IMR-90 (cell line): ENCODE results near the gene HSPA12A. TPM values are rescaled to one million over a fixed set of nuclear protein-coding genes. Genes with fewer than 3 reads are reported as not detected.

Source experiments
- ATAC-seq: fragments of 200-7000 bp; cut with Tn5 transposase; 2 replicates; pipeline ENCODE4 v1.9.1; 2020; ENCODE audit warnings: low read depth, mild to moderate bottlenecking, moderate library complexity
- BruUV-seq: library from RNA; stranded (reverse); fragments of 400-500 nt; replicated peaks from 2 replicates; lab custom pipeline; 2021; lab: Mats Ljungman, UMichigan
- CTCF ChIA-PET: fragments of 300-600 bp; formaldehyde crosslinking; extraction: SDS; loops from one replicate; lab custom pipeline; 2021; ENCODE audit warnings: antibody characterized with exemption; lab: Yijun Ruan, JAX
- POLR2A ChIA-PET: fragments of 300-600 bp; sonication (Branson Sonifier 250); formaldehyde crosslinking; loops from one replicate; lab custom pipeline; 2022; ENCODE audit warnings: antibody characterized with exemption; ENCODE audit not compliant: unreplicated experiment; lab: Charles Lee
- DNase-seq: peaks from one replicate; pipeline ENCODE4 v3.0.0; 2013
- H2AFZ ChIP-seq: replicated peaks from 2 replicates; pipeline ENCODE3; 2013; ENCODE audit warnings: low read length, mild to moderate bottlenecking; ENCODE audit not compliant: poor library complexity
- H2AK5ac ChIP-seq: 2 replicates; pipeline ENCODE4 v1.6.1; 2013; ENCODE audit warnings: low read depth, low read length, inconsistent platforms
- H2AK9ac ChIP-seq: replicated peaks from 2 replicates; pipeline ENCODE3; 2013; ENCODE audit warnings: mild to moderate bottlenecking, low read depth, low read length, moderate library complexity; ENCODE audit not compliant: poor library complexity
- H2BK120ac ChIP-seq: 2 replicates; pipeline ENCODE4 v1.6.1; 2013; ENCODE audit warnings: low read depth, low read length, inconsistent platforms
- H2BK15ac ChIP-seq: 3 replicates; pipeline ENCODE4 v1.6.1; 2013; ENCODE audit warnings: low read depth, low read length, inconsistent platforms
- H2BK20ac ChIP-seq: 2 replicates; pipeline ENCODE4 v1.6.1; 2013; ENCODE audit warnings: low read depth, mild to moderate bottlenecking, inconsistent platforms, low read length, moderate library complexity
- H2BK5ac ChIP-seq: 2 replicates; pipeline ENCODE4 v1.6.1; 2013; ENCODE audit warnings: mild to moderate bottlenecking, low read depth, low read length, inconsistent platforms; ENCODE audit not compliant: poor library complexity, severe bottlenecking
- H3K14ac ChIP-seq: replicated peaks from 2 replicates; pipeline ENCODE4 v1.6.1; 2013; ENCODE audit warnings: low read depth, low read length, inconsistent platforms
- H3K18ac ChIP-seq: 2 replicates; pipeline ENCODE4 v1.6.1; 2013; ENCODE audit warnings: low read depth, low read length, control low read depth
- H3K23ac ChIP-seq: 2 replicates; pipeline ENCODE4 v1.6.1; 2013; ENCODE audit warnings: low read depth, low read length, inconsistent platforms
- H3K27ac ChIP-seq: 2 replicates; pipeline ENCODE4 v1.5.1; 2013; ENCODE audit warnings: mild to moderate bottlenecking, control low read depth, low read length; ENCODE audit not compliant: insufficient read depth
- H3K27me3 ChIP-seq: 2 replicates; pipeline ENCODE4 v1.6.1; 2013; ENCODE audit warnings: low read length; ENCODE audit not compliant: control insufficient read depth, insufficient read depth
- H3K36me3 ChIP-seq: 2 replicates; pipeline ENCODE4 v1.6.1; 2013; ENCODE audit warnings: low read length, mixed read lengths; ENCODE audit not compliant: control insufficient read depth, insufficient read depth
- H3K4ac ChIP-seq: 2 replicates; pipeline ENCODE4 v1.6.1; 2013; ENCODE audit warnings: low read depth, low read length, inconsistent platforms
- H3K4me1 ChIP-seq: 2 replicates; pipeline ENCODE4 v1.6.1; 2013; ENCODE audit warnings: low read length, mixed read lengths; ENCODE audit not compliant: control insufficient read depth, insufficient read depth
- H3K4me2 ChIP-seq: 2 replicates; pipeline ENCODE4 v1.6.1; 2013; ENCODE audit warnings: low read depth, mild to moderate bottlenecking, control low read depth, low read length, moderate library complexity
- H3K4me3 ChIP-seq: 2 replicates; pipeline ENCODE4 v1.5.1; 2013; ENCODE audit warnings: low read depth, mild to moderate bottlenecking, control low read depth, low read length, moderate library complexity; ENCODE audit not compliant: insufficient read depth
- H3K56ac ChIP-seq: 2 replicates; pipeline ENCODE4 v1.6.1; 2013; ENCODE audit warnings: low read length, inconsistent platforms; ENCODE audit not compliant: insufficient read depth; ENCODE audit errors: extremely low read depth
- H3K79me1 ChIP-seq, 2 experiments: 2 replicates each; pipeline ENCODE4 v1.6.1; 2013; ENCODE audit warnings: low read length in 2 of 2, inconsistent platforms in 1 of 2, low read depth in 1 of 2
- H3K9ac ChIP-seq: 2 replicates; pipeline ENCODE4 v1.6.1; 2013; ENCODE audit warnings: low read depth, low read length, control low read depth
- H3K9me1 ChIP-seq: 2 replicates; pipeline ENCODE4 v1.6.1; 2013; ENCODE audit warnings: low read length, inconsistent platforms; ENCODE audit not compliant: insufficient read depth
- H3K9me3 ChIP-seq: 2 replicates; pipeline ENCODE4 v1.6.1; 2013; ENCODE audit warnings: low read length; ENCODE audit not compliant: control insufficient read depth, insufficient read depth
- H4K20me1 ChIP-seq: 2 replicates; pipeline ENCODE4 v1.6.1; 2013; ENCODE audit warnings: low read length, inconsistent platforms; ENCODE audit not compliant: insufficient read depth
- H4K5ac ChIP-seq: 2 replicates; pipeline ENCODE4 v1.6.1; 2013; ENCODE audit warnings: mild to moderate bottlenecking, low read depth, low read length, control low read depth
- H4K8ac ChIP-seq, 2 experiments: 2 replicates each; pipeline ENCODE4 v1.6.1; 2013; ENCODE audit warnings: low read depth in 2 of 2, low read length in 2 of 2, control low read depth in 1 of 2, inconsistent platforms in 1 of 2
- H4K91ac ChIP-seq: 2 replicates; pipeline ENCODE4 v1.6.1; 2013; ENCODE audit warnings: low read depth, low read length, inconsistent platforms; ENCODE audit not compliant: insufficient read depth
- BHLHE40 ChIP-seq: fragments of 150-350 bp; IDR thresholded peaks from 2 replicates; pipeline ENCODE4 v1.6.1; 2016; ENCODE audit warnings: mild to moderate bottlenecking, low read depth, low read length
- CEBPB ChIP-seq: IDR thresholded peaks from 2 replicates; pipeline ENCODE4 v1.6.1; 2012; ENCODE audit warnings: low read depth, low read length, improper control_type of control experiment
- CHD1 ChIP-seq: IDR thresholded peaks from 2 replicates; pipeline ENCODE4 v1.6.1; 2012; ENCODE audit warnings: low read depth, low read length, improper control_type of control experiment
- FOS ChIP-seq: fragments of 150-350 bp; IDR thresholded peaks from 2 replicates; pipeline ENCODE4 v1.6.1; 2016; ENCODE audit warnings: low read depth, low read length
- MAFK ChIP-seq: IDR thresholded peaks from 2 replicates; pipeline ENCODE4 v1.6.1; 2012; ENCODE audit warnings: low read depth, low read length, improper control_type of control experiment
- MAZ ChIP-seq: IDR thresholded peaks from 2 replicates; pipeline ENCODE4 v1.6.1; 2012; ENCODE audit warnings: low read depth, mild to moderate bottlenecking, low read length, improper control_type of control experiment, moderate library complexity, borderline replicate concordance
- MXI1 ChIP-seq: IDR thresholded peaks from 2 replicates; pipeline ENCODE4 v1.6.1; 2012; ENCODE audit warnings: low read depth, mild to moderate bottlenecking, low read length, moderate library complexity, borderline replicate concordance
- NFE2L2 ChIP-seq: fragments of 150-350 bp; IDR thresholded peaks from 2 replicates; pipeline ENCODE4 v1.6.1; 2016; ENCODE audit warnings: low read depth, mild to moderate bottlenecking, low read length
- POLR2A ChIP-seq: IDR thresholded peaks from 2 replicates; pipeline ENCODE4 v1.6.1; 2012; ENCODE audit warnings: mild to moderate bottlenecking, low read depth, low read length
- RCOR1 ChIP-seq: IDR thresholded peaks from 2 replicates; pipeline ENCODE4 v1.6.1; 2012; ENCODE audit warnings: mild to moderate bottlenecking, low read length, improper control_type of control experiment; ENCODE audit not compliant: insufficient replicate concordance
- RFX5 ChIP-seq: IDR thresholded peaks from 2 replicates; pipeline ENCODE4 v1.8.0; 2012; ENCODE audit warnings: low read depth, mild to moderate bottlenecking, low read length, moderate library complexity
- WGBS, 2 experiments: methylation state at CpG; one replicate each; pipeline versions ENCODE4 v1.1.5 to v1.1.7; 2013; ENCODE audit warnings: missing lambda C conversion rate in 2 of 2; ENCODE audit not compliant: insufficient read length in 1 of 2; ENCODE audit errors: extremely low coverage in 2 of 2; 5-methylcytosine and 5-hydroxymethylcytosine counted together
- dilution Hi-C: fragments of 300-500 bp; cut with HindIII; formaldehyde crosslinking; loops from one replicate; pipeline ENCODE4 v1.14.3; 2018; ENCODE audit warnings: low sequenced_read_pairs; ENCODE audit not compliant: unreplicated experiment
- in situ Hi-C: fragments of 300-500 bp; cut with MboI; formaldehyde crosslinking; loops from 3 replicates; pipeline ENCODE4 v1.14.3; 2019; ENCODE audit warnings: low sequenced_read_pairs, inconsistent platforms, mixed read lengths
- intact Hi-C: fragments of 100-400 bp; cut with micrococcal nuclease; formaldehyde crosslinking; loops from 2 replicates; pipeline ENCODE4 v1.10.0; 2022
- polyA plus RNA-seq, 3 experiments: library from polyadenylated mRNA; depleted of rRNA; stranded (reverse); fragments of >200 nt; gene quantifications; 2 replicates each; pipeline ENCODE4 v1.2.3, GENCODE V29; 2012; ENCODE audit warnings: low replicate concordance in 1 of 3
- total RNA-seq: library from RNA; depleted of rRNA; stranded (reverse); fragments of >200 nt; gene quantifications from 2 replicates; pipeline ENCODE4 v1.2.3, GENCODE V29; 2012
- TF ChIP-seq, protein P1 (sequence below): fragments of 150-350 bp; IDR thresholded peaks from 2 replicates; pipeline ENCODE4 v1.6.1; 2017; ENCODE audit warnings: mild to moderate bottlenecking, antibody characterized with exemption, low read length, low read depth

Gene HSPA12A
- total and polyA plus RNA-seq, 2 of the 4 experiments (the other 2 are of a cell fraction): 16.1 to 16.7 TPM

DNA sequence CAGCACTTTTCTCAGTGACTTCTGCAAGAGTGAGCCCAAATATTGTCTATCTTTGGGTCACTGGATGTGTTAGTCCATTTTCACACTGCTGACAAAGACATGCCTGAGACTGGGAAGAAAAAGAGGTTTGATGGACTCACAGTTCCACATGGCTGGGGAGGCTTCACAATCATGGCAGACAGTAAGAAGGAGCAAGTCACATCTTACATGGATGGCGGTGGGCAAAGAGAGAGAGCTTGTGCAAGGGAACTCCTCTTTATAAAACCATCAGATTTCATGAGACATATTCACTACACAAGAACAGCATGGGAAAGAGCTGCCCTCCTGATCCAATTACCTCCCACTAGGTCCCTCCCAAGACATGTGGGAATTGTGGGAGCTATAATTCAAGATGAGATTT is 6.1 kb upstream of the HSPA12A start:
- no peak overlapping the region for H2AFZ ChIP-seq
- no CpG with 5 or more reads among the region's 1 CpG for WGBS, 2 experiments

More for the DNA sequence above, 6.1 kb upstream of the HSPA12A start:
- CTCF ChIA-PET: interaction anchor here (0.9 kb wide), 1 partner anchor 18 kb away, joined by 3 read pairs; no protein-coding TSS in a partner anchor
- Histone ChIP-seq H3K79me1 (no peaks in the 10 kb centered on the region), H2BK20ac (peak overlapping the region; percentile 16), H3K4ac (peak overlapping the region; percentile 66), H2AK5ac (peak overlapping the region; percentile 19; the same call in 1 of the 2 replicates), H2AK9ac (no peak overlapping the region), H2BK120ac (peak overlapping the region; percentile 67), H3K18ac (peak overlapping the region; percentile 63; the same call in 1 of the 2 replicates), H3K9ac (no peak overlapping the region), H4K8ac (peak overlapping the region in 1 of 2 experiments; percentile 34; a peak in 1 of 4 replicates), H3K4me2 (no peak overlapping the region), H3K36me3 (no peaks in the 10 kb centered on the region), H3K9me1 (peaks cover 12% of the 10 kb centered on the region; the same call in 1 of the 2 replicates), H4K20me1 (no peaks in the 10 kb centered on the region), H3K4me1 (peaks cover 7% of the 10 kb centered on the region), H2BK15ac (no peak overlapping the region; the same call in 2 of the 3 replicates), H3K9me3 (no peaks in the 10 kb centered on the region), H3K27me3 (no peaks in the 10 kb centered on the region), H3K27ac (no peak overlapping the region), H4K91ac (peak overlapping the region; percentile 6; the same call in 1 of the 2 replicates), H3K23ac (0 out of 2 replicates have a peak overlapping the region, but pooled peaks have one; percentile 37), H3K4me3 (no peak overlapping the region), H4K5ac (no peak overlapping the region), H3K14ac (peak overlapping the region; percentile 40), H3K56ac (no peak overlapping the region), H2BK5ac (peak overlapping the region; percentile 59)
- dilution Hi-C loops: no loop called here
- POLR2A ChIA-PET: no interaction called here
- DNase-seq (no peak), ATAC-seq (no peak)
- BruUV-seq: no TSS peak
- in situ Hi-C loops: no loop called here
- intact Hi-C loops: no loop called here
- TF ChIP-seq NFE2L2 (no peak), CHD1 (no peak), POLR2A (no peak), MXI1 (no peak), MAFK (no peak), CEBPB (no peak), FOS (no peak), MAZ (no peak), RCOR1 (no peak), BHLHE40 (no peak), RFX5 (no peak)
- TF ChIP-seq, protein P1, sequence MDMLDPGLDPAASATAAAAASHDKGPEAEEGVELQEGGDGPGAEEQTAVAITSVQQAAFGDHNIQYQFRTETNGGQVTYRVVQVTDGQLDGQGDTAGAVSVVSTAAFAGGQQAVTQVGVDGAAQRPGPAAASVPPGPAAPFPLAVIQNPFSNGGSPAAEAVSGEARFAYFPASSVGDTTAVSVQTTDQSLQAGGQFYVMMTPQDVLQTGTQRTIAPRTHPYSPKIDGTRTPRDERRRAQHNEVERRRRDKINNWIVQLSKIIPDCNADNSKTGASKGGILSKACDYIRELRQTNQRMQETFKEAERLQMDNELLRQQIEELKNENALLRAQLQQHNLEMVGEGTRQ: no peak
